Bronchial epithelial cell (primary cell): ENCODE measurements around the gene ZMYND19. TPM values are rescaled to one million over a fixed set of nuclear protein-coding genes. Genes with fewer than 3 reads are reported as not detected.
"Not testable (repeated sequence)": the region's sequence is repeated elsewhere in the genome, so short reads cannot be mapped to it uniquely, and the experiment has no call there.

Source experiments
- DNase-seq: peaks from one replicate; pipeline ENCODE4 v3.0.0-alpha.2; 2010; ENCODE audit warnings: low read depth
- FAIRE-seq: peaks from 2 replicates; lab custom pipeline; 2011; peaks lifted over from hg19 to GRCh38; lab: Jason Lieb, UNC
- H3K27me3 ChIP-seq: 2 replicates; pipeline ENCODE4 v1.5.1; 2011; ENCODE audit warnings: low read length; ENCODE audit not compliant: control insufficient read depth, insufficient read depth
- H3K36me3 ChIP-seq: 2 replicates; pipeline ENCODE4 v1.5.1; 2011; ENCODE audit warnings: low read length; ENCODE audit not compliant: control insufficient read depth, insufficient read depth
- H3K4me3 ChIP-seq: 2 replicates; pipeline ENCODE4 v1.5.1; 2011; ENCODE audit warnings: mild to moderate bottlenecking, low read depth, low read length, control low read depth
- CTCF ChIP-seq: IDR thresholded peaks from 2 replicates; pipeline ENCODE4 v1.5.1; 2011; ENCODE audit warnings: mild to moderate bottlenecking, moderate library complexity, low read length, control low read depth, inconsistent platforms; ENCODE audit not compliant: insufficient read depth, severe bottlenecking
- total RNA-seq: library from RNA; depleted of rRNA; stranded (reverse); fragments of >200 nt; gene quantifications from 2 replicates; pipeline ENCODE4 v1.2.1, GENCODE V29; 2014

ZMYND19 gene
- total RNA-seq, 1 donor from 2014 or later: 34.2 TPM

- H3K4me3 ChIP-seq: no peak overlapping the region
- no peak for FAIRE-seq
- no peaks in the 10 kb centered on the region for H3K27me3 ChIP-seq
- H3K36me3 ChIP-seq: peaks cover 1% of the 10 kb centered on the region
- no peak for DNase-seq
- TF ChIP-seq CTCF: no peak
These were observed 41.3 kb upstream of the ZMYND19 start for GRCh38 chr9:137631345-137632229.

GRCh38 chr9:137630679-137631078, 40.4 kb upstream of the ZMYND19 start:
- DNase-seq (no peak), FAIRE-seq (no peak)
- no peaks in the 10 kb centered on the region for H3K27me3 ChIP-seq
- TF ChIP-seq CTCF: no peak
- no peak overlapping the region for H3K4me3 ChIP-seq
- peaks cover 1% of the 10 kb centered on the region for H3K36me3 ChIP-seq

- FAIRE-seq (no peak), DNase-seq (no peak)
- TF ChIP-seq CTCF: no peak
- Histone ChIP-seq H3K27me3 (no peaks in the 10 kb centered on the region), H3K36me3 (peaks cover 1% of the 10 kb centered on the region), H3K4me3 (no peak overlapping the region)
These were observed 39.8 kb upstream of the ZMYND19 start for GRCh38 chr9:137630126-137630525.

- not testable (repeated sequence) for H3K27me3 ChIP-seq, DNase-seq, H3K4me3 ChIP-seq, FAIRE-seq, H3K36me3 ChIP-seq
These were observed 37.1 kb upstream of the ZMYND19 start for GRCh38 chr9:137627406-137627805.

GRCh38 chr9:137626464-137626863, 36.2 kb upstream of the ZMYND19 start:
- FAIRE-seq (no peak), DNase-seq (no peak)
- TF ChIP-seq CTCF: no peak
- H3K36me3 ChIP-seq: peaks cover 2% of the 10 kb centered on the region
- no peaks in the 10 kb centered on the region for H3K27me3 ChIP-seq
- no peak overlapping the region for H3K4me3 ChIP-seq

GRCh38 chr9:137622211-137622610, 31.9 kb upstream of the ZMYND19 start:
- H3K27me3 ChIP-seq, H3K4me3 ChIP-seq, H3K36me3 ChIP-seq, DNase-seq, FAIRE-seq: not testable (repeated sequence)
